Fibroblast of pulmonary artery (primary cell): ENCODE data around the gene S1PR3.
"Not testable (repeated sequence)": the region's sequence is repeated elsewhere in the genome, so short reads cannot be mapped to it uniquely, and the experiment has no call there.

ENCODE experiments used
- DNase-seq: peaks from one replicate; pipeline ENCODE4 v3.0.0-alpha.2; 2010; ENCODE audit warnings: low read depth
- H3K4me3 ChIP-seq: replicated peaks from 2 replicates; pipeline ENCODE4 v1.5.1; 2011; ENCODE audit warnings: low read depth, mild to moderate bottlenecking, control low read depth, low read length, moderate library complexity
- TF ChIP-seq, protein P1 (sequence below): IDR thresholded peaks from 2 replicates; pipeline ENCODE4 v1.5.1; 2011; ENCODE audit warnings: mild to moderate bottlenecking, control low read depth, low read length, inconsistent platforms; ENCODE audit errors: missing control alignments

The S1PR3 gene

DNA sequence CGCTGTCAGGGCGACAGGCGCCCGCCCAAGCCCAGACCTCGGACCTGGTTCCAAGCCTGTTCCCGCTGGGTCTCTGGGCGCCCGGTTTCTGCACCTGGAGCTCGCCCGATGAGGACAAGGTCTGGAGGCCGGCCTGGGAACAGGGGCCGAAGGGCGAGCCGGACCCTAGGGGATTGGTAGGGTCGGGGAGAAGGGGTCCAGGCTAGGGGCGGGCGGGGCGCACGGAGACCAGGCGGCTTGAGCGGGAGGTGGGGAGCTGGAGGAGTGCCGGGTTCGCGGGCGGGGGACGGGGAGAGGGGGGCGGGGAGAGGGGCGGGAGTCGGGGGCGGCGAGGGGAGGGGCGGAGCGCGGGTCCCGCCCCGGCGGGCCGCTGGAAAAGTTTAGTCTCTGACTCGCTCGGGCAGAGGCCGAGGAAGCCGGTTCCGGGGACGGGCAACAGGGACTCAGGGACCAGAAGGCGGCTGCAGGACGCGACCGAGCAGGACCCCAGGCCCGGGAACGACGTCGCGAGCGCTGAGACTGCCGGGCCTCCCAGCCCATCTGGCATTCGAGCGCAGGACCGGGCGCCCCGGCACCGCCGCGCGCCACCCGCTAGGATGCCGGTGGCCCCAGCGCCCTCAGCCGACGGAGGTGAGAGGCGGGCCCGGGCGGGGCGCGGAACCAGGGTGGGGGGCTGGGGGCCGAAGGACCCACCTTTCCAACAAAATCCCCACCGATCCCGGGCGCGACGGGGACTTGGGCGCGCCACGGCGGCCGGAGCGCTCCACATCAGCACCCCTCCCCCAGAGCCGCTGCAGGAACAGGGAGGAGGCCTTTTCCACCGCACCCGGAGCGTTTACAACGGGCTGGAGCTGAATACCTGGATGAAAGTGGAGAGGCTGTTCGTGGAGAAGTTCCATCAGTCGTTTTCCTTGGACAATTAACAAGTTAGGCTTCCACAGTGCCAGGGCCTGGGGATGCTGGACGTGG is at the start of gene S1PR3:
TSS of gene S1PR3 (plus strand) at position 403 of the 969 bp plus-strand sequence. CDS start 9,733 bp downstream, outside the sequence.
- TF ChIP-seq, protein P1, sequence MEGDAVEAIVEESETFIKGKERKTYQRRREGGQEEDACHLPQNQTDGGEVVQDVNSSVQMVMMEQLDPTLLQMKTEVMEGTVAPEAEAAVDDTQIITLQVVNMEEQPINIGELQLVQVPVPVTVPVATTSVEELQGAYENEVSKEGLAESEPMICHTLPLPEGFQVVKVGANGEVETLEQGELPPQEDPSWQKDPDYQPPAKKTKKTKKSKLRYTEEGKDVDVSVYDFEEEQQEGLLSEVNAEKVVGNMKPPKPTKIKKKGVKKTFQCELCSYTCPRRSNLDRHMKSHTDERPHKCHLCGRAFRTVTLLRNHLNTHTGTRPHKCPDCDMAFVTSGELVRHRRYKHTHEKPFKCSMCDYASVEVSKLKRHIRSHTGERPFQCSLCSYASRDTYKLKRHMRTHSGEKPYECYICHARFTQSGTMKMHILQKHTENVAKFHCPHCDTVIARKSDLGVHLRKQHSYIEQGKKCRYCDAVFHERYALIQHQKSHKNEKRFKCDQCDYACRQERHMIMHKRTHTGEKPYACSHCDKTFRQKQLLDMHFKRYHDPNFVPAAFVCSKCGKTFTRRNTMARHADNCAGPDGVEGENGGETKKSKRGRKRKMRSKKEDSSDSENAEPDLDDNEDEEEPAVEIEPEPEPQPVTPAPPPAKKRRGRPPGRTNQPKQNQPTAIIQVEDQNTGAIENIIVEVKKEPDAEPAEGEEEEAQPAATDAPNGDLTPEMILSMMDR, result no peak
- no peak for DNase-seq
- peak within 1 kb of the TSS; percentile 89 for H3K4me3 ChIP-seq

DNA sequence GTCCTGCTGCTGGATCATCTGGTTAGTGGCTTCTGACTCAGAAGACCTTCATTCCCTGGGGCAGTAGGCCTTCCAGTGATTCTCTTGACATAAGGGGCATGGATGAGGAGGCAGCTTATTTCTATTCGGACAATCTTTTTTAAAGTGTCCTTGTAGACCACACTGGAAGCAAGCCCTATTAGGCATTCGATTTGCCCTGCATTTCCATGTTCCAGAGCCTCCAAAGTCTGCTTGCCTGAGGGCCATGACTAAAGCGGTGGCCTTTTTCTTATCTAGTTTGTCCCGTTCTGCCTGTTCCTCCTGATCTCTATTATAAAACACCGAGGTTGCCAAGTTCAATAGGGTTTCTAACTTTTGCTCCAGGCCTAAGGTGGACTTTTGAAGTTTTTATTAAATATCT is 49.7 kb upstream of the S1PR3 start:
- not testable (repeated sequence) for DNase-seq, H3K4me3 ChIP-seq

DNA sequence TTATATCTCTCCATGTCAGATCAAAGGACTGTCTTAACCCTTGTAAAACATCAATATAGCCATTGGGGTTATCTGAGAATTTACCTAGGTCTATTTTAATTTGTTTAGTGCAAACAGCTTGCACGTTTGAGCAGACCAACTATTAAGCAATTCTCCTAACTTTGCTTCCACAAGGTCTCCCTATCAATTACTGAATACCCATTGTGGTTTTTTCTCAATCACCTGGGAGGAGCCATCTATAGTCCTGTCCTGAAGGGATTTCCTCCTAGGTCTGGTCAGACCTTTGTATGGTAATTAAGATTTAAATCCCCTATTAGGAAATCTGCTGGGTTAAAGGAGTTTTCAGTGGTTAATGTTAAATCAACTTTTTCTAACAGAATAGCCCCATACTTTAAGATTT is 48.9 kb upstream of the S1PR3 start:
- DNase-seq, result no peak
- H3K4me3 ChIP-seq, result no peak overlapping the region
- TF ChIP-seq, protein P1, result no peak

DNA sequence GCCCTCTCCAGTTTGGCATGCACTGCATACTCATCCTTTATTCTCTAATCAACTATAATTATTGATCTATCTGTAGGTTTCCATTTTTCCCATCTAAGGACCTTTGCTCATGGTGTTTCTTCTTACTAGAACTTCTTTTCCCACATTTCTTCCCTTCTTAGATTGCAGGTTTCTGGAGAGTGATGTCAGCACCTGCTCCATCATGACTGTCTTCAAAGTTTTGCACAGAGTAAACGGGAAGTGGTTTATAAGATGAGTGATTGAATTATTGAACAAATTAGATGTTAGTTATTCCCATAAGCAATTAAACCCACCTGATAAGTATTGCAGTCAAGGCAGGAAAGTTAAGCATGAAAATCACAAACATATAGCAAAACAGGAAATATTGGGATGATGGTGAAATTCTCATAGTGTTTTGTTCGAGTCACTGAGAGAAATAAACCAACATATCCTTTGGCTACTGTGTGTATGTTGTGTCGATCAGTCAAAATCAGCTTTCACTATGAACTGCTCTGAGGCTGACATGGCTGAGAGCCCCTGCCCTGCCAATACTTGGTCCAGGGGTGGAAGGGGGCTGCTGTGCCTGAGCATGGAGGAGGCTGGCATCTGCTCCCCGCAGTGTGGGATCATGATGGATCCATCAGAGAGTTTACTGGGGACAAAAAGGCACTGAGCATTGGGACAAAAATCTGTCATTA is 45.5 kb upstream of the S1PR3 start:
- H3K4me3 ChIP-seq, result no peak overlapping the region
- TF ChIP-seq, protein P1, result no peak
- DNase-seq, result no peak

DNA sequence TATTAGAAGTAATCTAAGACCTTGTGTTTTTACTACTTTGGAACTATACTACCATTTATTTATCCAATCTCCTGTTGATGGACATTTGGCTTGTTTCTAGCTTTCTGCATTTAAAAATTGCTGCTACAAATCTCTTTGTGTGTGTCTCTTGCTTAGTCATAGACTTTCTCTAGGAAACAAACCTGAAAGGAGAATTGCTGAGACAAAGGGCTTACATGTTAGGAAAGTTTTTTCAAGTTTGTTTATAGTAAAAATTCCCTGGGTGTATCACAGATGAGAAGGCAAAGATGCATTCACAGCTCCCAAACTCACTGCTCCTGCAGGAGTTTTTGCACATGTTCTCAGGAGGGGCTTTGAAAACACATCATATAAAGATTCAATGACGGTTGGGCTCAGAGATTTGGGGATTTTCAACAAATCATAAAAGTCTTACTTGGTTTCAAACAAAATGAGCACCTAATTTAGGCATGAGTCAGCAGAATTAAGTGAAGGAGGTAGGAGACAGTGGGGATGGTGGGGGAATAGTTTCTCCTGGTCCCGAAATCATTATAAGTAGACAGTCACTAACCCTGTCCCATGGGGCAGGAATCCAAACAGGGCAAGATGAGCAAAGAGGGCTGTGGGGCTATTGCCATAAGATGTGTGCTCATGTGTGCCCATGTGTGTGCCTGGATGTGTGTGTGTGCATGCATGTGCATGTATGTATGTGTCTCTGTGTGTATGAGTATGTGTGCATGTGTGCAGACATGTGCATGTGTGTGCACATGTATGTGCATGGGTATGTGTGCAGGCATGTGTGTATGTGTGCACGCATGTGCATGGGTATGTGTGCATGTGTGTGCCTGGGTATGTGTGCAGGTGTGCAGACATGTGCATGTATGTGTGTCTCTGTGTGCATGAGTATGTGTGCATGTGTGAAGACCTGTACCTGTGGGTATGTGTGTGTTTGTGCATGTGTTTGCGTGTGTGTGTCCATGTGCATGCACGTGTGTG is 43.4 kb upstream of the S1PR3 start:
- DNase-seq, result peak; percentile 53
- TF ChIP-seq, protein P1, result no peak
- H3K4me3 ChIP-seq, result no peak overlapping the region

DNA sequence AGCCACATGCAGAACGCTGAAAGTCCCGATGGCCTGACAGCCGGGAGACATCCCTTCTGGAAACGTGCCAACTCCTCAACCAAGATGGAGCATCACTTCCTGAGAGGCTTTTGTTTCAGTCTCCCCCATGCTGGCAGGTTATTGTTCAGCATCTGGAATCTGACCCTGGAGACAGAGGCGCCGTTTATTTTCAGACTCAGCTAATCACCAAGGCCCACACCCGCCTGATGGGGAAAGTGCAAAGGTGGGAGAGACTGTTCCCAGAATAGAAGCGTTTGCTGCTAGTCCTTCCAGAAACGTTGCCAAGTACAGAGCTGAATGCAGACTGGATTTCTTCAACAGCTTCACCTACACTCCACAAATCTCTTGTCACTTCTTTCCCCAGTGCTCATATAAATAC is 41.8 kb upstream of the S1PR3 start:
- TF ChIP-seq, protein P1, result no peak
- peak; percentile 84 for DNase-seq
- H3K4me3 ChIP-seq, result no peak overlapping the region

- no peak for DNase-seq
- no peak overlapping the region for H3K4me3 ChIP-seq
- TF ChIP-seq, protein P1, result no peak
Measured at GRCh38 chr9:88949961-88950340, 41.3 kb upstream of the S1PR3 start.
